Stimulated activated CD8-positive, alpha-beta memory T cell treated with anti-CD3 and anti-CD28 coated beads, Interleukin-12 subunit alpha, Interleukin-12 subunit beta, amount 100 ng/mL, for 4 hours (primary cell): ENCODE data around the gene PCDHGA4.
"Not testable (repeated sequence)": the region's sequence is repeated elsewhere in the genome, so short reads cannot be mapped to it uniquely, and the experiment has no call there.

Experiments used
- DNase-seq: peaks from one replicate; pipeline ENCODE4 v3.0.0-alpha.2; 2020; ENCODE audit warnings: low read depth

The PCDHGA4 gene

GRCh38 chr5:141354900-141355469 lies at the start of gene PCDHGA4:
PCDHGA4 (plus strand) TSS chr5:141355021; CDS start chr5:141355108, 87 bp downstream.
- DNase-seq = no peak

GRCh38 chr5:141306630-141307029 lies 48.2 kb upstream of the PCDHGA4 start:
- no peak for DNase-seq

GRCh38 chr5:141313711-141314110 lies 41.1 kb upstream of the PCDHGA4 start:
- DNase-seq = no peak

- DNase-seq = not testable (repeated sequence)
Measured at GRCh38 chr5:141316963-141317362, 37.9 kb upstream of the PCDHGA4 start.

GRCh38 chr5:141319202-141319601 lies 35.6 kb upstream of the PCDHGA4 start:
- no peak for DNase-seq

GRCh38 chr5:141319699-141320098 lies 35.1 kb upstream of the PCDHGA4 start:
- DNase-seq = no peak

- DNase-seq = peak; percentile 85
Measured at GRCh38 chr5:141320225-141321169, 34.3 kb upstream of the PCDHGA4 start, which contains the start of gene TAF7. TAF7 (minus strand) TSS chr5:141320784; CDS start chr5:141320044, 740 bp downstream.

GRCh38 chr5:141322261-141322660 lies 32.6 kb upstream of the PCDHGA4 start:
- DNase-seq = no peak

- DNase-seq = peak; percentile 37
Measured at GRCh38 chr5:141326088-141326854, 28.6 kb upstream of the PCDHGA4 start.

- no peak for DNase-seq
Measured at GRCh38 chr5:141328231-141328630, 26.6 kb upstream of the PCDHGA4 start.

GRCh38 chr5:141330299-141331080 lies 24.3 kb upstream of the PCDHGA4 start, which contains the start of gene PCDHGA1:
PCDHGA1 (plus strand) TSS chr5:141330514.
- DNase-seq = no peak

- not testable (repeated sequence) for DNase-seq
Measured at GRCh38 chr5:141332571-141332970, 22.2 kb upstream of the PCDHGA4 start.

- DNase-seq = no peak
Measured at GRCh38 chr5:141338538-141339306, 16.1 kb upstream of the PCDHGA4 start, which contains the start of gene PCDHGA2. PCDHGA2 (plus strand) TSS chr5:141338760.

- DNase-seq = not testable (repeated sequence)
Measured at GRCh38 chr5:141340781-141341354, 14.0 kb upstream of the PCDHGA4 start.

GRCh38 chr5:141342773-141343172 lies 12.0 kb upstream of the PCDHGA4 start:
- no peak for DNase-seq

- no peak for DNase-seq
Measured at GRCh38 chr5:141343242-141343952, 11.4 kb upstream of the PCDHGA4 start, which contains the start of gene PCDHGA3. PCDHGA3 (plus strand) TSS chr5:141343829; CDS start chr5:141344034, 205 bp downstream.

GRCh38 chr5:141343953-141344463 lies 10.8 kb upstream of the PCDHGA4 start:
- no peak for DNase-seq

- no peak for DNase-seq
Measured at GRCh38 chr5:141345327-141345726, 9.5 kb upstream of the PCDHGA4 start.

- DNase-seq = not testable (repeated sequence)
Measured at GRCh38 chr5:141346017-141346416, 8.8 kb upstream of the PCDHGA4 start.
